GM12878 (cell line): Measurements from ENCODE around the gene ADH1C. TPM values are rescaled to one million over a fixed set of nuclear protein-coding genes. Genes with fewer than 3 reads are reported as not detected.

Experiments used
- ATAC-seq: fragments of 200-7000 bp; cut with Tn5 transposase; 3 replicates; pipeline ENCODE4 v1.9.1; 2020; ENCODE audit warnings: mild to moderate bottlenecking, moderate library complexity
- BruUV-seq: library from RNA; stranded (reverse); fragments of 400-500 nt; replicated peaks from 2 replicates; lab custom pipeline; 2021; lab: Mats Ljungman, UMichigan
- CTCF ChIA-PET: fragments of 300-600 bp; sonication (Branson Sonifier 250); formaldehyde crosslinking; extraction: SDS; loops from one replicate; lab custom pipeline; 2021; ENCODE audit warnings: inconsistent platforms; lab: Yijun Ruan, JAX
- POLR2A ChIA-PET: fragments of 350-600 bp; formaldehyde crosslinking; extraction: SDS; loops from one replicate; lab custom pipeline; 2021; ENCODE audit warnings: inconsistent platforms; lab: Charles Lee
- RAD21 ChIA-PET: fragments of 300-600 bp; sonication (Branson Sonifier 250); formaldehyde crosslinking; loops from one replicate; lab custom pipeline; 2023; ENCODE audit warnings: antibody characterized with exemption; ENCODE audit not compliant: unreplicated experiment; lab: Charles Lee
- SMC1A ChIA-PET: fragments of 300-600 bp; sonication (Branson Sonifier 250); formaldehyde crosslinking; loops from one replicate; lab custom pipeline; 2023; ENCODE audit not compliant: unreplicated experiment, uncharacterized antibody; lab: Charles Lee
- DNase-seq: peaks from one replicate; pipeline ENCODE4 v3.0.0-alpha.2; 2011; ENCODE audit warnings: low read depth, low spot score
- FAIRE-seq: peaks from 3 replicates; lab custom pipeline; 2011; peaks lifted over from hg19 to GRCh38; lab: Jason Lieb, UNC
- H2AFZ ChIP-seq: 2 replicates; pipeline ENCODE4 v1.6.0; 2011; ENCODE audit warnings: low read depth, low read length, control low read depth; ENCODE audit not compliant: control insufficient read depth
- H3K27ac ChIP-seq: 2 replicates; pipeline ENCODE4 v1.5.1; 2011; ENCODE audit warnings: control low read depth; ENCODE audit not compliant: control insufficient read depth, insufficient read depth
- H3K27me3 ChIP-seq, 2 experiments: replicated peaks in 1 of 2; 2 replicates each; pipeline versions ENCODE4 v1.6.0 to v1.6.1; 2011; ENCODE audit warnings: low read length in 1 of 2; ENCODE audit not compliant: control insufficient read depth in 2 of 2, insufficient read depth in 2 of 2
- H3K36me3 ChIP-seq, 2 experiments: 2 replicates each; pipeline ENCODE4 v1.5.1; 2011; ENCODE audit warnings: low read length in 1 of 2; ENCODE audit not compliant: control insufficient read depth in 2 of 2, insufficient read depth in 2 of 2
- H3K4me1 ChIP-seq: 2 replicates; pipeline ENCODE4 v1.6.1; 2011; ENCODE audit warnings: mild to moderate bottlenecking, low read length, moderate library complexity, mixed read lengths; ENCODE audit not compliant: control insufficient read depth, insufficient read depth
- H3K4me2 ChIP-seq: 2 replicates; pipeline ENCODE4 v1.6.0; 2011; ENCODE audit warnings: control low read depth; ENCODE audit not compliant: control insufficient read depth, insufficient read depth
- H3K4me3 ChIP-seq: fragments of 200-600 bp; sonication (generic); 2 replicates; pipeline ENCODE4 v1.5.1; 2016
- H3K79me2 ChIP-seq: 2 replicates; pipeline ENCODE4 v1.6.0; 2011; ENCODE audit warnings: low read length; ENCODE audit not compliant: control insufficient read depth, insufficient read depth
- H3K9ac ChIP-seq: 2 replicates; pipeline ENCODE4 v1.8.0; 2011; ENCODE audit warnings: low read length, control low read depth, mixed read lengths; ENCODE audit not compliant: control insufficient read depth, insufficient read depth
- H3K9me3 ChIP-seq: replicated peaks from 3 replicates; pipeline ENCODE4 v1.5.1; 2011; ENCODE audit warnings: mild to moderate bottlenecking, low read length; ENCODE audit not compliant: control insufficient read depth, insufficient read depth
- H4K20me1 ChIP-seq: 2 replicates; pipeline ENCODE4 v1.6.0; 2011; ENCODE audit not compliant: control insufficient read depth, insufficient read depth
- ETV6 ChIP-seq, 2 experiments: fragments of 450-650 bp in 1 of 2; IDR thresholded peaks in 1 of 2; conservative IDR thresholded peaks in 1 of 2; 2 replicates each; pipeline ENCODE4 v1.6.1; 2014; ENCODE audit warnings: antibody characterized with exemption in 1 of 2, borderline replicate concordance in 1 of 2, low read depth in 1 of 2, mild to moderate bottlenecking in 1 of 2, moderate library complexity in 1 of 2
- KDM1A ChIP-seq: fragments of 200-600 bp; sonication (generic); IDR thresholded peaks from 2 replicates; pipeline ENCODE4 v1.6.1; 2016; ENCODE audit warnings: borderline replicate concordance
- MLLT1 ChIP-seq: fragments of 450-650 bp; IDR thresholded peaks from 2 replicates; pipeline ENCODE4 v1.6.1; 2016; ENCODE audit warnings: mild to moderate bottlenecking
- NFXL1 ChIP-seq: fragments of 450-650 bp; IDR thresholded peaks from 2 replicates; pipeline ENCODE4 v1.6.1; 2017; ENCODE audit warnings: antibody characterized with exemption, mild to moderate bottlenecking, borderline replicate concordance
- POLR2A ChIP-seq: IDR thresholded peaks from 2 replicates; pipeline ENCODE4 v1.6.1; 2011; ENCODE audit warnings: low read depth, mild to moderate bottlenecking, low read length
- POLR2AphosphoS5 ChIP-seq: IDR thresholded peaks from 2 replicates; pipeline ENCODE4 v1.6.1; 2011; ENCODE audit warnings: mild to moderate bottlenecking, low read length, inconsistent platforms
- RELA ChIP-seq: fragments of 450-650 bp; IDR thresholded peaks from 2 replicates; pipeline ENCODE4 v1.8.0; 2014; ENCODE audit warnings: borderline replicate concordance; ENCODE audit not compliant: partially characterized antibody
- STAT3 ChIP-seq: IDR thresholded peaks from 2 replicates; pipeline ENCODE4 v1.6.1; 2011; ENCODE audit warnings: low read depth, low read length, improper control_type of control experiment
- TCF7 ChIP-seq: IDR thresholded peaks from 2 replicates; pipeline ENCODE4 v1.6.1; 2014; ENCODE audit warnings: antibody characterized with exemption, borderline replicate concordance
- ZNF384 ChIP-seq: IDR thresholded peaks from 2 replicates; pipeline ENCODE4 v1.6.1; 2012; ENCODE audit warnings: low read depth, mild to moderate bottlenecking, low read length, improper control_type of control experiment, borderline replicate concordance
- in situ Hi-C: fragments of 300-500 bp; cut with MboI; formaldehyde crosslinking; loops from 9 replicates; pipeline ENCODE4 v1.14.3; 2018; ENCODE audit warnings: mixed read lengths
- intact Hi-C: fragments of 100-400 bp; cut with micrococcal nuclease; formaldehyde crosslinking; loops from one replicate; pipeline ENCODE4 v1.14.2; 2022; ENCODE audit not compliant: unreplicated experiment
- polyA plus RNA-seq, 11 experiments: library from polyadenylated mRNA; depleted of rRNA in 4 of 11; unstranded in 6 of 11; stranded (reverse) in 5 of 11; fragments of >200 nt; fragmentation: Nextera tagmentation in 4 of 11; fragmentation: Illumina TruSeq in 1 of 11; extraction: Ambion mirVana in 4 of 11; extraction: Trizol in 1 of 11; gene quantifications; 1 replicate in 1 of 11; 2 replicates in 10 of 11; pipeline versions ENCODE4 v1.2.1 to v1.2.3, GENCODE V29; 2011 to 2016; ENCODE audit warnings: inconsistent platforms in 2 of 11, missing spikeins in 2 of 11, low read depth in 1 of 11
- total RNA-seq, 4 experiments: library from RNA; depleted of rRNA in 3 of 4; stranded (reverse); fragments of >200 nt in 3 of 4; fragmentation: Illumina TruSeq in 1 of 4; extraction: Trizol in 1 of 4; gene quantifications; 2 replicates each; pipeline versions ENCODE4 v1.2.1 to v1.2.3, GENCODE V29; 2013 to 2021
- TF ChIP-seq, protein P1 (sequence below): IDR thresholded peaks from 2 replicates; pipeline ENCODE4 v1.6.1; 2012; ENCODE audit warnings: mild to moderate bottlenecking, low read depth, low read length

The ADH1C gene
- total and polyA plus RNA-seq, 10 of the 15 experiments (the other 5 are each of a cell fraction or from before 2014, with no cell fraction given) = 0.04 to 1.1 (median 0.10) TPM; not detected in 3

DNA sequence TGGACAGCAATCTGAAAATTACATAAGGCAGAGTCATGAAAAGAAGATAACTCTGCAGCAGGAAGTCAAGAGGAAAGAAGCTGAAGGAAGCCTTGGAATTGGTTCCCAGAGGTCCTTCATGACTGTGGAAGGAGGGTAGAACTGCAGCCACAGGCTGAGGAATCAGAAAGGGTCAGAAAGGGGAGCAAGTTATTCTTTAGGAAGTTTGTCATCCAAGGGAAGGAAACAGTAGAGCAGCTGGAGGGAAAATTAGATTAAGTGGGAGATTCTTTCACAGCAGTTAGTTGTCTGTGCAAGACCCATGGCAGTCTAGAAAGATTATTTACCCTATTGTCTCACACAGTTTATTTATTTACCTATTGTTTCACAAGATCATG, 9.3 kb upstream of the ADH1C start:
- Histone ChIP-seq H3K36me3 (no peaks in the 10 kb centered on the region), H2AFZ (no peak overlapping the region), H4K20me1 (no peaks in the 10 kb centered on the region), H3K4me3 (no peak overlapping the region), H3K9ac (no peak overlapping the region), H3K79me2 (no peaks in the 10 kb centered on the region), H3K4me2 (no peak overlapping the region), H3K4me1 (no peaks in the 10 kb centered on the region), H3K9me3 (no peaks in the 10 kb centered on the region), H3K27me3 (no peaks in the 10 kb centered on the region), H3K27ac (no peak overlapping the region)
- ATAC-seq (no peak), DNase-seq (no peak), FAIRE-seq (no peak)
- ChIA-PET POLR2A (no interaction called here), SMC1A (interaction anchor here (0.9 kb wide), 1 partner anchor 8 kb away, joined by 6 read pairs; no protein-coding TSS in a partner anchor), RAD21 (no interaction called here), CTCF (interaction anchor here (0.9 kb wide), 1 partner anchor 42 kb away, joined by 3 read pairs; no protein-coding TSS in a partner anchor)
- intact Hi-C loops = no loop called here
- in situ Hi-C loops = no loop called here
- no peak for TF ChIP-seq NFXL1
- TF ChIP-seq KDM1A = no peak
- no peak for TF ChIP-seq MLLT1
- no peak for TF ChIP-seq RELA
- no peak for TF ChIP-seq TCF7
- TF ChIP-seq STAT3 = no peak
- no peak for TF ChIP-seq POLR2A
- TF ChIP-seq ETV6 (conservative IDR thresholded peaks at IDR 0.05 in 1 of 2, IDR thresholded peaks at IDR 0.05 in 1 of 2; ENCODE audit: borderline replicate concordance in 1 of 2, low read depth in 1 of 2) = no peak
- TF ChIP-seq, protein P1, sequence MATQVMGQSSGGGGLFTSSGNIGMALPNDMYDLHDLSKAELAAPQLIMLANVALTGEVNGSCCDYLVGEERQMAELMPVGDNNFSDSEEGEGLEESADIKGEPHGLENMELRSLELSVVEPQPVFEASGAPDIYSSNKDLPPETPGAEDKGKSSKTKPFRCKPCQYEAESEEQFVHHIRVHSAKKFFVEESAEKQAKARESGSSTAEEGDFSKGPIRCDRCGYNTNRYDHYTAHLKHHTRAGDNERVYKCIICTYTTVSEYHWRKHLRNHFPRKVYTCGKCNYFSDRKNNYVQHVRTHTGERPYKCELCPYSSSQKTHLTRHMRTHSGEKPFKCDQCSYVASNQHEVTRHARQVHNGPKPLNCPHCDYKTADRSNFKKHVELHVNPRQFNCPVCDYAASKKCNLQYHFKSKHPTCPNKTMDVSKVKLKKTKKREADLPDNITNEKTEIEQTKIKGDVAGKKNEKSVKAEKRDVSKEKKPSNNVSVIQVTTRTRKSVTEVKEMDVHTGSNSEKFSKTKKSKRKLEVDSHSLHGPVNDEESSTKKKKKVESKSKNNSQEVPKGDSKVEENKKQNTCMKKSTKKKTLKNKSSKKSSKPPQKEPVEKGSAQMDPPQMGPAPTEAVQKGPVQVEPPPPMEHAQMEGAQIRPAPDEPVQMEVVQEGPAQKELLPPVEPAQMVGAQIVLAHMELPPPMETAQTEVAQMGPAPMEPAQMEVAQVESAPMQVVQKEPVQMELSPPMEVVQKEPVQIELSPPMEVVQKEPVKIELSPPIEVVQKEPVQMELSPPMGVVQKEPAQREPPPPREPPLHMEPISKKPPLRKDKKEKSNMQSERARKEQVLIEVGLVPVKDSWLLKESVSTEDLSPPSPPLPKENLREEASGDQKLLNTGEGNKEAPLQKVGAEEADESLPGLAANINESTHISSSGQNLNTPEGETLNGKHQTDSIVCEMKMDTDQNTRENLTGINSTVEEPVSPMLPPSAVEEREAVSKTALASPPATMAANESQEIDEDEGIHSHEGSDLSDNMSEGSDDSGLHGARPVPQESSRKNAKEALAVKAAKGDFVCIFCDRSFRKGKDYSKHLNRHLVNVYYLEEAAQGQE = no peak
- no peak for TF ChIP-seq ZNF384
- no peak for TF ChIP-seq POLR2AphosphoS5
- BruUV-seq = no TSS peak
